ENCODE measurements around the gene ZGLP1.
"Not testable (repeated sequence)": the region's sequence is repeated elsewhere in the genome, so short reads cannot be mapped to it uniquely, and the experiment has no call there.

ZGLP1 gene

GRCh38 chr19:10288662-10289166, 20.9 kb downstream of the ZGLP1 start:
- Histone ChIP-seq H3K27ac (ENCODE audit: low read depth, low read length) (no peak overlapping the region), H3K27me3 (ENCODE audit: control insufficient read depth in 1 of 2, insufficient read depth in 2 of 2, low read length in 2 of 2) (peaks cover 56 to 62% of the 10 kb centered on the region in 2 donors), H3K9ac (ENCODE audit: low read depth in 1 of 2, low read length in 2 of 2) (peak overlapping the region in 1 of 2 donors; percentile 18)

GRCh38 chr19:10286803-10287737, 22.5 kb downstream of the ZGLP1 start, which contains the start of gene ICAM4:
ICAM4 (plus strand) TSS chr19:10286955; CDS start chr19:10287013, 58 bp downstream.
- Histone ChIP-seq H3K4me1 (ENCODE audit: control insufficient read depth in 1 of 2, insufficient read depth in 2 of 2, low read length in 2 of 2) (peaks cover 18 to 61% of the 10 kb centered on the region in 2 donors), H3K4me3 (ENCODE audit: low read depth in 1 of 2, low read length in 2 of 2) (peak within 1 kb of the TSS; percentile 11 to 37), H3K27me3 (ENCODE audit: control insufficient read depth in 1 of 2, insufficient read depth in 2 of 2, low read length in 2 of 2) (peaks cover 39 to 46% of the 10 kb centered on the region in 2 donors)

More at GRCh38 chr19:10288662-10289166, 20.9 kb downstream of the ZGLP1 start:
- Histone ChIP-seq H3K4me3 (ENCODE audit: low read depth in 1 of 2, low read length in 2 of 2) (peak overlapping the region; percentile 53 to 56), H3K4me1 (ENCODE audit: control insufficient read depth in 1 of 2, insufficient read depth in 2 of 2, low read length in 2 of 2) (peaks cover 28 to 74% of the 10 kb centered on the region in 2 donors), H3K36me3 (ENCODE audit: control insufficient read depth in 1 of 2, insufficient read depth in 2 of 2, low read length in 2 of 2) (peaks cover 0 to 23% of the 10 kb centered on the region in 2 donors), H3K9me3 (ENCODE audit: control insufficient read depth in 1 of 2, low read length in 2 of 2) (no peaks in the 10 kb centered on the region)

GRCh38 chr19:10285393-10285792, 24.2 kb downstream of the ZGLP1 start:
- Histone ChIP-seq H3K27me3 (ENCODE audit: control insufficient read depth in 1 of 2, insufficient read depth in 2 of 2, low read length in 2 of 2) (peaks cover 24 to 31% of the 10 kb centered on the region in 2 donors), H3K9ac (ENCODE audit: low read depth in 1 of 2, low read length in 2 of 2) (no peak overlapping the region), H3K4me1 (ENCODE audit: control insufficient read depth in 1 of 2, insufficient read depth in 2 of 2, low read length in 2 of 2) (peaks cover 13 to 44% of the 10 kb centered on the region in 2 donors), H3K4me3 (ENCODE audit: low read depth in 1 of 2, low read length in 2 of 2) (no peak overlapping the region), H3K27ac (ENCODE audit: low read depth, low read length) (no peak overlapping the region), H3K9me3 (ENCODE audit: control insufficient read depth in 1 of 2, low read length in 2 of 2) (no peaks in the 10 kb centered on the region), H3K36me3 (ENCODE audit: control insufficient read depth in 1 of 2, insufficient read depth in 2 of 2, low read length in 2 of 2) (peaks cover 0 to 27% of the 10 kb centered on the region in 2 donors)

More at GRCh38 chr19:10286803-10287737, 22.5 kb downstream of the ZGLP1 start, which contains the start of gene ICAM4:
- no peak within 1 kb of the TSS for H3K9ac ChIP-seq (ENCODE audit: low read depth in 1 of 2, low read length in 2 of 2)
- H3K36me3 ChIP-seq (ENCODE audit: control insufficient read depth in 1 of 2, insufficient read depth in 2 of 2, low read length in 2 of 2) = peaks cover 0 to 27% of the 10 kb centered on the region in 2 donors
- no peaks in the 10 kb centered on the region for H3K9me3 ChIP-seq (ENCODE audit: control insufficient read depth in 1 of 2, low read length in 2 of 2)
- no peak within 1 kb of the TSS for H3K27ac ChIP-seq (ENCODE audit: low read depth, low read length)

- no peak overlapping the region for H3K4me3 ChIP-seq (ENCODE audit: low read depth in 1 of 2, low read length in 2 of 2)
- no peaks in the 10 kb centered on the region for H3K9me3 ChIP-seq (ENCODE audit: control insufficient read depth in 1 of 2, low read length in 2 of 2)
- H3K27me3 ChIP-seq (ENCODE audit: control insufficient read depth in 1 of 2, insufficient read depth in 2 of 2, low read length in 2 of 2) = peaks cover 20 to 26% of the 10 kb centered on the region in 2 donors
- H3K36me3 ChIP-seq (ENCODE audit: control insufficient read depth in 1 of 2, insufficient read depth in 2 of 2, low read length in 2 of 2) = peaks cover 0 to 27% of the 10 kb centered on the region in 2 donors
- H3K9ac ChIP-seq (ENCODE audit: low read depth in 1 of 2, low read length in 2 of 2) = no peak overlapping the region
- H3K27ac ChIP-seq (ENCODE audit: low read depth, low read length) = no peak overlapping the region
- H3K4me1 ChIP-seq (ENCODE audit: control insufficient read depth in 1 of 2, insufficient read depth in 2 of 2, low read length in 2 of 2) = peaks cover 13 to 39% of the 10 kb centered on the region in 2 donors
Observed at GRCh38 chr19:10284960-10285278, 24.7 kb downstream of the ZGLP1 start.

GRCh38 chr19:10284065-10284959, 25.3 kb downstream of the ZGLP1 start:
- H3K36me3 ChIP-seq (ENCODE audit: control insufficient read depth in 1 of 2, insufficient read depth in 2 of 2, low read length in 2 of 2) = peaks cover 0 to 27% of the 10 kb centered on the region in 2 donors
- peaks cover 13 to 34% of the 10 kb centered on the region in 2 donors for H3K4me1 ChIP-seq (ENCODE audit: control insufficient read depth in 1 of 2, insufficient read depth in 2 of 2, low read length in 2 of 2)
- no peaks in the 10 kb centered on the region for H3K9me3 ChIP-seq (ENCODE audit: control insufficient read depth in 1 of 2, low read length in 2 of 2)
- H3K27me3 ChIP-seq (ENCODE audit: control insufficient read depth in 1 of 2, insufficient read depth in 2 of 2, low read length in 2 of 2) = peaks cover 17 to 22% of the 10 kb centered on the region in 2 donors
- H3K4me3 ChIP-seq (ENCODE audit: low read depth in 1 of 2, low read length in 2 of 2) = no peak overlapping the region
- no peak overlapping the region for H3K27ac ChIP-seq (ENCODE audit: low read depth, low read length)
- H3K9ac ChIP-seq (ENCODE audit: low read depth in 1 of 2, low read length in 2 of 2) = no peak overlapping the region

GRCh38 chr19:10283301-10284064, 26.1 kb downstream of the ZGLP1 start:
- Histone ChIP-seq H3K9me3 (ENCODE audit: control insufficient read depth in 1 of 2, low read length in 2 of 2) (no peaks in the 10 kb centered on the region), H3K27ac (ENCODE audit: low read depth, low read length) (no peak overlapping the region), H3K27me3 (ENCODE audit: control insufficient read depth in 1 of 2, insufficient read depth in 2 of 2, low read length in 2 of 2) (peaks cover 11 to 14% of the 10 kb centered on the region in 2 donors), H3K9ac (ENCODE audit: low read depth in 1 of 2, low read length in 2 of 2) (no peak overlapping the region), H3K4me1 (ENCODE audit: control insufficient read depth in 1 of 2, insufficient read depth in 2 of 2, low read length in 2 of 2) (peaks cover 13 to 26% of the 10 kb centered on the region in 2 donors), H3K4me3 (ENCODE audit: low read depth in 1 of 2, low read length in 2 of 2) (no peak overlapping the region), H3K36me3 (ENCODE audit: control insufficient read depth in 1 of 2, insufficient read depth in 2 of 2, low read length in 2 of 2) (peaks cover 0 to 27% of the 10 kb centered on the region in 2 donors)

GRCh38 chr19:10282043-10282442, 27.6 kb downstream of the ZGLP1 start:
- H3K9ac ChIP-seq (ENCODE audit: low read depth in 1 of 2, low read length in 2 of 2); H3K9me3 ChIP-seq (ENCODE audit: control insufficient read depth in 1 of 2, low read length in 2 of 2); H3K27me3 ChIP-seq (ENCODE audit: control insufficient read depth in 1 of 2, insufficient read depth in 2 of 2, low read length in 2 of 2); H3K27ac ChIP-seq (ENCODE audit: low read depth, low read length); H3K4me3 ChIP-seq (ENCODE audit: low read depth in 1 of 2, low read length in 2 of 2): not testable (repeated sequence)
- Histone ChIP-seq H3K4me1 (ENCODE audit: control insufficient read depth in 1 of 2, insufficient read depth in 2 of 2, low read length in 2 of 2) (peaks cover 7 to 13% of the 10 kb centered on the region in 2 donors), H3K36me3 (ENCODE audit: control insufficient read depth in 1 of 2, insufficient read depth in 2 of 2, low read length in 2 of 2) (peaks cover 0 to 31% of the 10 kb centered on the region in 2 donors)

GRCh38 chr19:10279737-10280442, 29.7 kb downstream of the ZGLP1 start:
- Histone ChIP-seq H3K4me1 (ENCODE audit: control insufficient read depth in 1 of 2, insufficient read depth in 2 of 2, low read length in 2 of 2) (no peaks in the 10 kb centered on the region), H3K27me3 (ENCODE audit: control insufficient read depth in 1 of 2, insufficient read depth in 2 of 2, low read length in 2 of 2) (no peaks in the 10 kb centered on the region), H3K9me3 (ENCODE audit: control insufficient read depth in 1 of 2, low read length in 2 of 2) (no peaks in the 10 kb centered on the region), H3K4me3 (ENCODE audit: low read depth in 1 of 2, low read length in 2 of 2) (no peak overlapping the region), H3K27ac (ENCODE audit: low read depth, low read length) (no peak overlapping the region), H3K9ac (ENCODE audit: low read depth in 1 of 2, low read length in 2 of 2) (no peak overlapping the region), H3K36me3 (ENCODE audit: control insufficient read depth in 1 of 2, insufficient read depth in 2 of 2, low read length in 2 of 2) (peaks cover 0 to 18% of the 10 kb centered on the region in 2 donors)

GRCh38 chr19:10278935-10279334, 30.7 kb downstream of the ZGLP1 start:
- no peak overlapping the region for H3K4me3 ChIP-seq (ENCODE audit: low read depth in 1 of 2, low read length in 2 of 2)
- no peak overlapping the region for H3K27ac ChIP-seq (ENCODE audit: low read depth, low read length)
- no peaks in the 10 kb centered on the region for H3K9me3 ChIP-seq (ENCODE audit: control insufficient read depth in 1 of 2, low read length in 2 of 2)
- peaks cover 0 to 14% of the 10 kb centered on the region in 2 donors for H3K36me3 ChIP-seq (ENCODE audit: control insufficient read depth in 1 of 2, insufficient read depth in 2 of 2, low read length in 2 of 2)
- no peaks in the 10 kb centered on the region for H3K27me3 ChIP-seq (ENCODE audit: control insufficient read depth in 1 of 2, insufficient read depth in 2 of 2, low read length in 2 of 2)
- H3K4me1 ChIP-seq (ENCODE audit: control insufficient read depth in 1 of 2, insufficient read depth in 2 of 2, low read length in 2 of 2) = no peaks in the 10 kb centered on the region
- H3K9ac ChIP-seq (ENCODE audit: low read depth in 1 of 2, low read length in 2 of 2) = no peak overlapping the region

Measured in duodenal mucosa (tissue), 2 donors.